Small intestine (tissue), 4 donors: Measurements from ENCODE around the gene ELOVL5. TPM values are rescaled to one million over a fixed set of nuclear protein-coding genes. Genes with fewer than 3 reads are reported as not detected.

Experiments used
- polyA plus RNA-seq, 4 donors: library from polyadenylated mRNA; stranded (reverse) in 3 of 4; unstranded in 1 of 4; fragments of 200-250 nt in 3 of 4; fragments of 120-200 nt in 1 of 4; gene quantifications; one replicate each; pipeline versions ENCODE4 v1.2.1 to v1.2.3, GENCODE V29; 2013
- donor health status: healthy with polysubstance abuse.
- donor health status: Bipolar disorder and iron deficiency.
- donor health status: healthy.

ELOVL5 gene
- polyA plus RNA-seq, 4 donors, result 6.3 to 37.0 (median 22.6) TPM

Other genes starting within 250 kb of the ELOVL5 start
- not detected for gene GCM1, start 200.1 kb downstream of the ELOVL5 start, polyA plus RNA-seq
- 10 to 100 TPM; 26.6 to 69.3 (median 28.1) TPM for gene GCLC, start 196.2 kb upstream of the ELOVL5 start, polyA plus RNA-seq